SIG-M5 (cell line): ENCODE data around the gene SIPA1L3.

Experiments used
- DNase-seq: peaks from one replicate; lab custom pipeline; 2025; lab: John Stamatoyannopoulos, UW

The SIPA1L3 gene

DNA sequence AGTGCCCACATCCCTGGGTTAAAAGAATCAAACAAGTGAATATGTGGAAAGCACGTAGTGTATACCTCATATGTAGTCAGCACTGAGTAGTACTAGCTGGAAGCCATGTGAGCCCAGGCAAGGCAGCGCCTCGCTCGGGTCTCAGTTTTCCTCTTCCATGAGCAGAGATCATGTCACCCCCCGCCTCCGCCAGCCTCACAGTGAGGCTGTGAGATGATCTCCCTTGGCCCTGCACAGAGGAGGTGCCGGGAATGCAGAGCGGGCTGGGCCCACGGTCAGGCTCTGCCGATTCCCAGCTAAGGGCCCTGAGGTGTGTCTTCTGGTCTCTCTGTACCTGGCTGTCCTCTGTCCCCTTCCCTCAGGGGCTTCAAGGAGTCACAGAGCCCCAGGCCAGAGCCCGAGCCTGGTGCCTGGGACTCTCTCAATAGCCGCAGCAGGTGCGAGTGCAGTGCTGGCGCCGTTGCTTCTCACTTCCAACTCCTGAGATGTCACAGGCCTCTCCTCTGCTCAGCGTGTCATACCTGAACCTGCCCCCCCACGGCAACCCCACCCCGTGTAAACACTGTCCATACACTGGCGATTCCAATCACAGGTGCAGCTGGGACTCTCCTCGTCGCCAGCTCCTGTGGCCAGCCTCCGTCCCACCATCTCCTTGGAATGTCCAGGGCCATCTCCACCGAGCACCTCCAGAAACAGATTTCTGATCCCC, 290.1 kb downstream of the SIPA1L3 start:
- DNase-seq: no peak

DNA sequence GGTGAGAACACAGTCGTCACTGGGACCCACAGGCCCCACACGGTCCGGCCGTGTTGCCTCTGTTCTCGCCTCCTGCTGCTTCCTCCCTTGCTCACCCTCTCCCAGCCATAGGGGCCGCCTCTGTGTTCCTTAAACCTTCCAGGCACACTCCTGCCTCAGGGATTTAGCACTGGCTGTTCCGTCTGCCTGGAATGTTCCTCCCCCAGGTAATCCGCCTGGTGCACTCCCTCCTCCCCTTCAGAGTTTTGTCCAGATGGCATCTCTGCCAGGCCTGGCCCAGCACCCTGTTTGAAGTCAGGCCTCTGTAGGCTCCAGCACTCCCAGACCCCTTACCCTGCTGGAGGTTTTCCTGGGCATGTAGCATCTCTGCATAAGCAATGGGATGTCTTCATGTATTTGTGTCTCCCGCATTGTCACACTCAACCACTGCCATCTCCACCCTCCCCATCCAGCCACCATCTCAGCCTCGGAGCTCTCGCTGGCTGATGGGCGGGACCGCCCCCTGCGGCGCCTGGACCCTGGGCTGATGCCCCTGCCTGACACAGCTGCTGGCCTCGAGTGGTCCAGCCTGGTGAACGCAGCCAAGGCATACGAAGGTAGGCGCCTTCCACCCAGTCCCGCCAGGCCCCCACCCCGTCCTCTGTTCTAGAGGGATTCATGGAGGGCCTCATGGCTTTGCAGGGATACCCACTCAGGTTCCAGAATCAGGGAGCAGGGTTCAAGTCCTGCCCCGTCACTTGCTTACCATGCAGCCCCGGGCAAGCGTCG, 291.1 kb downstream of the SIPA1L3 start:
- DNase-seq: no peak

DNA sequence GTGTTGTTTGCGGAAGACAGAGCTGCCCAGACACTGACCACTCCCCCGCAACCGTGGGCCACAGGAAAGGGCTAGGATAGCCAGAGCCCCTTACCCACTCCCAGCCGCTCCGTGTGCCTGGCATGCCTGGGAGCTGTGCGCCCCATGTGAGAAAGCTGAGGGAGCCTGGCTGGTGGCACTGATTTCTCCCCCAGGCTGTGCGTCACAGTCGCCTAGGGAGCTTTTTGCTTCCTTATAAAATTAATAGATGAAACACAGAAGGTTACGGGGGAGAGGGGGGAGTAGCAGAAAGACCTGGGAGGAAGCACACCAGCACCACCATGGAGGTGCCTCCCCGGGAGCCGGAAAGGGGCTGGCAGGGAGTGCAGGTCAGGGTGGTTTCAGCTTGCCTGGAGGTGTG, 292.3 kb downstream of the SIPA1L3 start:
- DNase-seq: no peak

DNA sequence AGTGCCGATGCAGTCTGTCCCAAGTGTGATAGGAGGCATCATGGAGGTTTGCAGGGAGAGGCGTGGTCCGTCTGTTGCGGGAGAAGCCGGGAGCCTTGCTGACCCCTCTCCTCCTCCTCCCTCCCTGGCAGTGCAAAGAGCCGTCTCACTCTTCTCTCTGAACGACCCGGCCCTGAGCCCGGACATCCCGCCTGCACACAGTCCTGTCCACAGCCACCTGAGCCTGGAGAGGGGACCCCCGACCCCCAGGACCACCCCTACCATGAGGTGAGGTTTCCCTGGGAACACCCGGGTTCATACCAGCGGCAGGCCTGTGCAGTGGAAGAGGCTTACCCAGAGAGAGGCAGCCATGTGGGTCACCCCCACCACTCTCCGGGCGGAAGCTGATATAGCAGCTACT, 294.7 kb downstream of the SIPA1L3 start:
- DNase-seq: no peak

DNA sequence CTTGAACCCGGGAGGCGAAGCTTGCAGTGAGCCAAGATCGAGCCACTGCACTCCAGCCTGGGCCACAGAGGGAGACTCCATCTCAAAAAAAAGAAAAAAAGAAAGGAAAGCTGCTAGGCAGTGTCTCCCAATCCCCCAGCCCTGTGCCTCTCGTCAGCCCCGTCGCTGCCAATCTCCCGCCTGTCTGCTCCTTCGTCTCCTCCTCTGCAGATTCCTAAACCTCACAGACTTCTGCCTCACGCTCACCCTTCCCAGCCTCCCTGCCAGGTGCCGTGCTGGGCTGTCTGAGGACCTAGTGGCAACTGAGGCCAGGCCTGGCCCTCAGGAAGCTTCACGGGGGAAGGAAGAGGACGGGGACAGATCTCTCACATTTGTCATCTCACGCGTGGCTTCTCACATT, 295.5 kb downstream of the SIPA1L3 start:
- DNase-seq: no peak

DNA sequence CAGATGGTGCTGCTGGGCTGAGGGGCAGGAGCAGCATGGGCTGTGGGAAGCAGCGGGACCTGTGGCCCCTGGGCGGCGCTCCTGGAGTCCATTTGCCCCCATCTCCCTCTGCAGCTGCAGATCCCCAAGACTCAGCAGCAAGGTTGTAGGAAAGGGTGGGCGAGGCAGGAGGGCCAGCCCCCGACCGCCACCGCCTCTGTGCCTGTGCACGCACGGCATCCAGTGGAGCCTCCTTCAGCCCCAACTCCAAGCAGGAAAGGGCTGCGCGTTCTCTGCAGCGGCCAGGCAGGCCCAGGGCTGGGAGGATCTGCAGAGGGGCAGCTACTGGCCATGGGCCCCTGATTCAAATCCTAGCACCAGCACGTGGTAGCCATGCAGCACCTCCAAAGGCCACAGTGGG, 296.2 kb downstream of the SIPA1L3 start:
- DNase-seq: no peak

DNA sequence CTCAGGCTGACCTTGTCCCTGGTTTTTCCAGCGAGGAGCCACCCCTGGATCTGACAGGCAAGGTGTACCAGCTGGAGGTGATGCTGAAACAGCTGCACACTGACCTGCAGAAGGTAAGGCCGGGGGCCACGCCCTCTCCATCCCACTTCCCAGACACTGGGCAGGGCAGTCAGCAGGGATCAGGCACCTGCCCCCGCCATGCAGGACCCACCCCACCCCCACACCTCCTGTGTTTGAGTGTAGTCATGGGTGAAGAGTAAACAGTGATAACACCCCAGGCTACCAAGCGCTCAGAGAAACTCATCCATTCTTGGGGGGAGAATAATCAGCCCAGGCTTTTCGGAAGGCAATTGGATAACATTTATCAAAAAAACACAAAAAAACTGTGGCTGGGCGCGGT, 297.1 kb downstream of the SIPA1L3 start:
- DNase-seq: no peak

DNA sequence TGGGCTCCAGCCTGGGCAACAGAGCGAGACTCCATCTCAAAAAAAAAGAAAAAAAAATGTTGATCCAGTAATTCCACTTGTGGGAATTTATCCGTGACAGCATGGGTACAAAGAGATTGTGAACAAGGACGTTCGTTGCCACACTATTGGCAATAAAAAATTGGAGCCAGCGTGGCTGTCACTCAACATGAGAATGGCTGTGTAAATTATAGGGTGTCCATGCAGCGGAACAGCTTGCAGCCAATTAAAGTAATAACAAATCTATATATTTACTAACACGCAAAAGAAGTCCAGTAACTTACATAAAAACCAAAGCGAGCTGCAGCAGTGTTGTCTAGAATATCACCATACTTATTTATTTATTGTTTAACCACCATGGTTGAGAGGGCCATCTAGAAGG, 297.7 kb downstream of the SIPA1L3 start:
- DNase-seq: no peak

DNA sequence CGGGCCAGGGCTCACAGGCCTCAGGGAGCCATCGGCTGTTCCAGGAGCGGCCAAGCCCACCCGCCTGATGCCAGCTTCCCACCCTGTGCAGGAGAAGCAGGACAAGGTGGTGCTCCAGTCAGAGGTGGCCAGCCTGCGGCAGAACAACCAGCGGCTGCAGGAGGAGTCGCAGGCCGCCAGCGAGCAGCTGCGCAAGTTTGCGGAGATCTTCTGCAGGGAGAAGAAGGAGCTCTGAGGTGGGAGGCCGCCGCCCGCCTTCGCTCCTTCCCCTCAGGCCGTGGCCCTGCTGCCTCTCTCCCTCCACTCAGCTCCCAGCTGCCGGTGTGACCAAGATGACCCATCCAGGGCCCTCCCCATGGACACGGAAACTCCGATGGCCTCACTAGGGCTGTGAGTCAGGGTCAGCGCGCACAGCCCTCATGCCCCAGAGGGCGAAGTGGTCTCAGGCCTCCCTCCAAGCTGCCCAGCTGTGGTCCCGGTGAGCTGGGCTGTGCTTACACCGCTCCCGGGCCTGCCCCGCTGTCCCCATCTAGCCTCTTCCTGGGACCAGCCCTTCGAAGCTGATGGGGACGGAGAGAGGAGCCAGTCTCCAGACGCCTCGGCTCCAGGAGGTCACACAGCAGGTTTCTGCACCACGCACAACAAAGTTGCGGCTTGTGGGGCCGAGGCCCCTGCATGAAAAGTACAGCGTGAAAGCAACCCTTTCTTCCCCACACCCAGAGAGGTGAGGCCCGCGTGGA, 299.2 kb downstream of the SIPA1L3 start:
- no peak for DNase-seq

DNA sequence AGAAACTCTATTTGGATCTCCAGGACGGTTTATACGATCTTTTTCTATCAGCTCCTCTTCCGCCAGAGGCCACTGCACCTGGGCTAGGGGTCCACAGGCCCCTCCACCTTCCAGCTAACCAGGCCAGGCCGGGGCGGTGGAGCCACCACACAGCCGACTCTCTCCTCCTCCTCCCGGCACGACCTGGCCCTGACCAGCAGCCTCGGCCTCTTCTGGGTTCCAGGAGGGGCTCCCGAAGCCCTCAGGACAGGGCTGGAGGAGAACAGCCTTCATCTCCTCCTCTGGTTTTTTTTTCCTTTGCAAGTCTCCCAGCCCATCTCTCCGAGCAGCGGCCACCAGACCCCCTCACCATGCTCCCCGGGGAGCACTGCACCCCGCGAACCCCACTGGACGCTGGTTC, 299.9 kb downstream of the SIPA1L3 start:
- no peak for DNase-seq

DNA sequence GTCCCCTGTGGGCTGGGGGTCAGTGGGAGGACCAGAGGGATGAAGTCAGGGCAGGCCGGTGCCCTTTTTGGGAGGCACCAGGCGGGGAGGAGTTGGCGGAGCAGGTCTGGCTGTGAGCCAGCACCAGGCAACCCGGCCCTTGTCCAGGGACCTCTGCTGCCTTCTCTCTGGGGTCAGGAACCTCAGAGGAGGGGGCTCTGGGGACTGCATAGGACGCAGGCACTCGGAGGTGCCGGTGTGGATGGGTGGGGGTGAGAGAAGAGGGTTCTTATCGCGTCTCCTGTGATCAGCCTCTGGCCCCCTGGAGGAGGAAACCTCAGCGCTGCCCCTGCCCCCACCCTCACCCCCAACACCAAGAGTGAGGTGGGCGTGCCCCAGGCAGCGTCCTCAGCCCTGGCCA, 300.5 kb downstream of the SIPA1L3 start:
- no peak for DNase-seq

DNA sequence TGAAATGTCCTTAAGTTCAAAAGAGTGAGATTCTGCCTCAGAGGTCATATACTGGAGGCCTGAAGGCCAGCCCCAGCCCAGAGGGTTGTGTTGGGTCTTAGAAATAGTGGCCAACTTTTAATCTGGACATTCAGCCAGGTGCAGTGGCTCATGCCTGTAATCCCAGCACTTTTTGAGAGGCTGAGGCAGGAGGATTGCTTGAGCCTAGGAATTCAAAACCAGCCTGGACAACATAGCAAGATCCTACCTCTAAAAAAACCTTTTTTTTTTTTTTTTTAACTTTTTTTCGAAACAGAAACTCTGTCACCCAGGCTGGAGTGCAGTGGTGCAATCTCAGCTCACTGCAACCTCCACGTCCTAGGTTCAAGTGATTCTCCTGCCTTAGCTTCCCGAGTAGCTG, 301.6 kb downstream of the SIPA1L3 start:
- no peak for DNase-seq

DNA sequence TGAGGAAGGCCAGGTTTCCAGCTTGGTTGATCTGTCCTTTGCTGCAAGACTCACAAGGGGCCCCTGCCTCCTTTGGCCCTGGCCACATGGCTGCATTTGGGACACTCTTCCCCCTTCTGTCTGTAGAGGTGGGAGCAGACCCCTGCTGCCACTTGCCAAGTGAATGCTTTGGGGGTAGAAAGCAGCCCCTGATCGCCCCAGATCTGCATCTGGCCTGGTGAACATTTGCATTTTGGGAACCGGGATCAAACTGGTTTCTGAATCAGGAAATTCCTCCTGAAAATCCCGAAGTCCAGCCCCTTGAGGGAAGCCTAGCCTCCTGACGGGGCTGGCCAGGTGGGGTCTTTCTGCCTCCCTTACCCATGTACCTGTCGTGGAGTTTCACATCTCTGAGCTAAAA, 302.1 kb downstream of the SIPA1L3 start:
- no peak for DNase-seq

DNA sequence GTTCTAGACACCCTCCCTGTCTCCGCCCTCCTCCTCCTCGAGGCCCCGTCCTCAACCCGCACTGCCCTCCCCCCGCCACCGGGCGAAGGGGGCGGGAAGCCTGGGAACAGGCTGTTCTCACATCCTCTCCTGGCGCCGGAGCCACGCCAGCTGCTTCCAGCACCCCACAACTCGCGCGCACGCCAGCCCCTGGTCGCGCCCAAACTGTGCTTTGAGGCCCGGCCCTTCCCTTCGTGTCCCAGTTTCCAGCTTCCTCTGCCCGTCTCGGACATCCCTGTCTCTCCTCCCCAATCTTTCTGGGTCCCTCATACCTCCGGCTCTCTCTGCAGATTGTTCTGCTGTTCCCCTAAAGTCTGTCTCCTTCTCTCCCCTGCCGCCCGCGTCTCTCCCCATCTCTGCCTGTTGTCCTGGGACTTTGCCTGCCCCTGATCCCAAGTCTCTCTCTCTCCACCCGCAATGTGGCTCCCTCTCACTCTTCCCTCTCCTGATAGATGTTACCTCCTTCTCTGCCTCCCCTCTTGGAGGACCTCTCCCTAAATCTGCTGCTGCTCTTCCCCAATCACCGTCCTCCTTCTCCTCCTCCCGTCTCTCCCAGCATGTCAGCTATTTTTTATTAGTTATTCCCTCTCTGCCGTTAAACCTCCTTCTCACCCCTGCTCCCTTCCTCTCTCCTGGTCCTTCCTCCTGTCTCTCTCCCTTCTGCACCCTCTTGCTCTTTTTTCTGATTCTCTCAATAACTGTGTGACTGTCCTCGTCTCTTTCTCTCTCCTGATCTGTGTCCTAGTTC, 302.9 kb downstream of the SIPA1L3 start:
- DNase-seq: no peak

DNA sequence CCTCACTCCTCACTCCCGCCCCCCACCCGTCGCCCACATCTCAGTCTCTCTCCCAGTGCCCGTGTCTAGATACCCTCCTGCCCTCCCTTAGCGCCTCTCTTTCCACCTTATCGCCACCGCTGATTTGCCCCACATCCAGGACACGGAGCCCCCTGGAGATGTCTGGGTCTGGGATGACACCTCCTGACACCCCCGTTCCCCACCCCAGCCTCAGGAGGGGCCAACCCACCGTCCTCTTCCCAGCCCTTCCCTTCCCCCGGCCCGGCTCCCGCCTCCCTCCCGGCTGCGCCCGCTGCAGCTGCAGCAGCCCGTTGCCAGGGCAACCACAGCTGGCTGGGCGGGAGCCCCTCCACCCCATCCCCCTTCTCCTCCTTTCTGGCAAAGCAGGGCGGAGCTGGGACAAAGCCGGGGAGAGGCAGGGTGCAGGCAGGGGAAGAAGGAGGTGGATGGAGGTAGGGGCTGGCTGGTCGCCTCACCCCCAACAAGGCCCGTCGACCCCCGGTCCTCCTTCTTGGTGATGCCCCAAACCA, 303.5 kb downstream of the SIPA1L3 start:
- DNase-seq: no peak

DNA sequence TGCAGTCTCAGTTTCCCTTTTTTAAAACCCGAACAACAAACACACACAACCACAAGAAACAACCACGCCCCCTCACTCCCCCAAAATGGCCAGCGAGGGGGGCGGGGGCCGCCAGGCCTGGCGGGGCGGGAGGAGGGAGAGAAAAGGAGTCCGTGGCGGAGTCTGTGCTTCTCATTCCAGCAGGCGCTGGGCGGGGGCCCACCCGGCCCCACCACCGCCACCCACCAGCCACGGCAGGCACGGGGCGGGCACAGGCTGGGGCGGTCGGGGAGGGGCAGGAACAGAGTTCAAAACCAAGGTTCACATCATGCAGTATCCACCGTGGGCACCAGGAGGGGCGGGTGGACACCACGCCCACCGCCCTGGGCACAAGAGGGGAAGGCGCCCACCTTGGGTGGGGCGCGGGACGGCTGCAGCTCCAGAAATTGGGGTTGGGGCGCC, 304.2 kb downstream of the SIPA1L3 start:
- DNase-seq: no peak

DNA sequence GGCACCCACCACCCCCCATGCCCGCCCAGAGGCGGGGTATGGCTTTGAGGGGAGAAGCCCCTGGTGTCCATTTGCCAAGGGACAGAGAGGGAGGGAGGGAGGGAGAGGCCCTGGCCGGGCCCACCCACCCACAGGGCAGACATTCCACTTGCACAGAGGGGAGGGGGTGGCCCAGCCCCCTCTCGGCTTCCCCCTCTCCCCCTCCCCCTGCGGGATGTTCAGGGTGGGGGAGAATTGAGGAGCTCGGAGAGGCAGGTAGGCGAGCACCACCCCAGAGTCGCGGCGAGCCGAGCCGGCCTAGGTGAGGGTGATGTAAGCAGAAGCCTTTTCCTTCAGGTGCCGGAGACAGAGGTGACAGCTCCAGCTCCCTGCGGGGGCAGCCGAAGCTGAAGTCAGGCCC, 304.8 kb downstream of the SIPA1L3 start:
- no peak for DNase-seq

DNA sequence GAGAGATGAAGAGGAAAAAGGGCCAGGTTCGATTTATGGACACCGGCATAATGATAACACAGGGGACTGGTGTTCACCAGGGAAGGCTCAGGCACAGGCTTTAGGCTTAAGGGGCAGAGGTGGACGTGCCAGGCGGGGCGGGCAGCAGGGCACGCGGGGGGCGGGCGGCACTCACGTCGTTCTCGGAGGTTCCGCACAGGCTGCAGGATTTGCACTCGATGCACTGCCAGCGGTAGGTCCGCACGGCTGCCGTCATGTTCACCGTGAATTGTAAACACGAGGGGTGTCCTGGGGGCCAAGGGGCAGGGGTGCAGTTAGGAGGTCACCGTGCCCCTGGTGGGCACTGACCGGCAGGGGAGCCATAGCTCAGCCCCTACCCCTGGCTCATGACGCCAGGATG, 306.5 kb downstream of the SIPA1L3 start:
- no peak for DNase-seq

DNA sequence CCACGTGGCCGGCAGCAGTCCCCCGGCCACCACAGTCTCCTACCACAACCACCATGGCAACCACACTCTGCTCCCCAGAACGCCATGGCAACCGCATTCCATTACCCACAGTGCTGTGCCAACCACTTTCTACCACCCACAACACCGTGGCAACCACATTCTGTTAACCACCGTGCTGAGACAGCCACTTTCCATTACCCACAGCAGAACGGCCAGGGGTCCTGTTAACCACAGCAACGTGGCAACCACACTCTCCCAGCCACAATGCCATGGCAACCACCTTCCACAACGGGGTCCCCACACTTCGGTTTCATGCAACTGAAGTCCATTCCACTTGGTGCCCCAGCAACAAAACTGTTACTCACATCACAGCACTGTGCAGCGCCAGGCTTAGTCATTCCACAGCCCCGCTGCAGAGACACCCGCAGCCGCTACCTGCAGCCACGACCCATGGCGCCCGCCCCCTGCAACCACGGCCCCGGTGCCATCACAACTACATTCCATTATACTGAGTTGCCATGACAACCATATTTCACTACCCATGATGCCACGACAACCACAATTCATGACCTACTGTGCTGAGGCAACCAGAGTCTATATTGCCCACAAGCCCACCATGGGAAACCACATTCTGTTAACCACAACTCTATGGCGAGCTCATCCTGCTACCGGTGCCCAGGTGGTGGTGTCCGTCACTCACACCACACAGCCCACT, 307.1 kb downstream of the SIPA1L3 start:
- DNase-seq: no peak

DNA sequence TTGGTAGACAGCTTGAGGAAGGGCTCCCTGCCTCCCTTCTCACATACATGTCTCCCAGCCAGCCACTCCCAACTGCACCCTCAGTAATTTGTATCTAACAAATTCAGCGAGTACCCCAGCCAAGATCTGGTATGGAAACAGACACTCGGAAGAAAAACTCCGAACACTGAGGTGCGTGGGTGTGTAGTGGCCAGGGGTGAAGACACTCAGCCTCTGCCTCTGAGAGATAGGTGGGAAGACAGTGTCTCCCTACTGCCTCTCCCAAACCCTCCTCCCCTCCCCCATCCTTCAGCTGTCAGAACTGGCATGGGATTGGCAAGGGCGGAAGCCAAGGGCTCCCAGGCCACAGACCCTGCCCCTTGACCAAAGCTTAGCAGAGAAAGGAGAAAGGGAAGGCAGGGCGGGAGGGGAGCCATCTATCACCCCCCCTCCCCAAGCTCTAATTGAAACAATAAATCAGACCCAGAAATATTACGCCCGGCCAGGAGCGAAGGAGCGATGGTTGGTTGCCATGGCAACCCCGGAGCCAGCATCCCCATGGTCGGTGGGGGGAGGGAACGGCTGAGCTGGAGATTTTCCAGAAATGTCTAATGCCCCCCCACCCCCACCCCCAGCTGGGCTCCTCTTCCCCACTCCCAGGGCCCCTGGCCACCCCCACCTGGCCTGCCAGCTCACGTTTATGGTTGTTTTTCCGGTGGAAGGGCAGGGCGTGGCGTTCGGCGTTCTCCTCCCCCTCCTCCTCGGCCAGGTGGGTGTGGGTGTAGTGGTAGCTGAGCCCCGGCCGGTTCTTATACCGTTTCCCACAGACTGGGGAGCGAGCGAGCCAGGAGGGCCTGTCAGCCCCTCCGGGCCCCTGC, 310.0 kb downstream of the SIPA1L3 start:
- DNase-seq: no peak
